ENCODE data around the gene MDGA2.

DNA sequence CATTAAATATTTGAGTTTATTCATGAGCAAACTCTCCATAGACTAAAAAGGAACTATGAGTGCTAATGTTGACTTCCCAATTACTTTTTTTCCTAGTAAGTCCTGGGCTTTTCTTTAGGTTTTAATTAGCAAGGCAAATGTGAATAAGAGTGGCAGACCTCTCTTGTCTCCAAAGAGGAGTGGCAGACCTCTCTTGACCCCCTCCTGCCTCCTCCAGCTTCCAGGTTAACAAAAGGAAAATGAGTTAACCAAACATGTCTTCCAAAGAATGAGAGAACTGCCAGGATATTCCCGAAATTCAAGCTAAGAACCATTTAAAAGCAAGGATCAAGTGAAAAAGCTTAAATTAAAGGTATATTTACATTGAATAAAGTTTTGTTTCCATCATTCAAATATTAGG lies 253.2 kb downstream of the MDGA2 start:
- TF ChIP-seq EP400 (IDR thresholded peaks at IDR 0.05) (no peak), ATF7 (IDR thresholded peaks at IDR 0.05) (no peak), ESRRA (IDR thresholded peaks at IDR 0.05; ENCODE audit: borderline replicate concordance, low read depth) (no peak), ZNF717 (CRISPR knock-in tag; IDR thresholded peaks at IDR 0.05) (no peak), ZNF695 (CRISPR knock-in tag; IDR thresholded peaks at IDR 0.05) (no peak), IFI16 (CRISPR knock-in tag; IDR thresholded peaks at IDR 0.05) (no peak), RBM39 (optimal IDR thresholded peaks at IDR 0.05; ENCODE audit: low read depth, low read length) (no peak), YY1 (IDR thresholded peaks at IDR 0.05; ENCODE audit: borderline replicate concordance in 1 of 3, control insufficient read depth in 1 of 3, extremely low read depth in 1 of 3, insufficient read depth in 3 of 3, insufficient read length in 1 of 3, insufficient replicate concordance in 2 of 3, low read depth in 1 of 3, low read length in 2 of 3) (no peak), ZFP30 (CRISPR knock-in tag; IDR thresholded peaks at IDR 0.05; ENCODE audit: borderline replicate concordance) (no peak), ZKSCAN3 (CRISPR knock-in tag; IDR thresholded peaks at IDR 0.05) (no peak), CEBPB (tag; IDR thresholded peaks at IDR 0.05) (no peak)
- TF ChIP-seq, protein P1, sequence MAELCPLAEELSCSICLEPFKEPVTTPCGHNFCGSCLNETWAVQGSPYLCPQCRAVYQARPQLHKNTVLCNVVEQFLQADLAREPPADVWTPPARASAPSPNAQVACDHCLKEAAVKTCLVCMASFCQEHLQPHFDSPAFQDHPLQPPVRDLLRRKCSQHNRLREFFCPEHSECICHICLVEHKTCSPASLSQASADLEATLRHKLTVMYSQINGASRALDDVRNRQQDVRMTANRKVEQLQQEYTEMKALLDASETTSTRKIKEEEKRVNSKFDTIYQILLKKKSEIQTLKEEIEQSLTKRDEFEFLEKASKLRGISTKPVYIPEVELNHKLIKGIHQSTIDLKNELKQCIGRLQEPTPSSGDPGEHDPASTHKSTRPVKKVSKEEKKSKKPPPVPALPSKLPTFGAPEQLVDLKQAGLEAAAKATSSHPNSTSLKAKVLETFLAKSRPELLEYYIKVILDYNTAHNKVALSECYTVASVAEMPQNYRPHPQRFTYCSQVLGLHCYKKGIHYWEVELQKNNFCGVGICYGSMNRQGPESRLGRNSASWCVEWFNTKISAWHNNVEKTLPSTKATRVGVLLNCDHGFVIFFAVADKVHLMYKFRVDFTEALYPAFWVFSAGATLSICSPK (IDR thresholded peaks at IDR 0.05; ENCODE audit: borderline replicate concordance) = no peak

Measured in K562 (cell line).